ENCODE results near the gene TIMP1.

The TIMP1 gene

GRCh38 chrX:47562615-47563243 is 19.5 kb upstream of the TIMP1 start:
- Histone ChIP-seq H3K4me3 (ENCODE audit: insufficient read depth, low read depth, low read length, poor library complexity, severe bottlenecking) (no peak overlapping the region), H3K36me3 (ENCODE audit: control insufficient read depth, insufficient read depth, low read length) (peaks cover 31% of the 10 kb centered on the region)
- DNase-seq, result no peak

GRCh38 chrX:47563801-47564315 is 18.4 kb upstream of the TIMP1 start:
- no peak for DNase-seq
- Histone ChIP-seq H3K27me3 (replicated peaks; ENCODE audit: control insufficient read depth, insufficient read depth, low read length, poor library complexity, severe bottlenecking) (no peaks in the 10 kb centered on the region), H3K27ac (ENCODE audit: insufficient read depth, low read length, poor library complexity, severe bottlenecking) (no peak overlapping the region), H3K9me3 (ENCODE audit: control insufficient read depth, low read length) (no peaks in the 10 kb centered on the region), H3K4me3 (ENCODE audit: insufficient read depth, low read depth, low read length, poor library complexity, severe bottlenecking) (no peak overlapping the region), H3K4me1 (ENCODE audit: control insufficient read depth, insufficient read depth, low read length, poor library complexity, severe bottlenecking) (peaks cover 9% of the 10 kb centered on the region), H3K36me3 (ENCODE audit: control insufficient read depth, insufficient read depth, low read length) (peaks cover 40% of the 10 kb centered on the region)

More at GRCh38 chrX:47562615-47563243, 19.5 kb upstream of the TIMP1 start:
- Histone ChIP-seq H3K4me1 (ENCODE audit: control insufficient read depth, insufficient read depth, low read length, poor library complexity, severe bottlenecking) (peaks cover 9% of the 10 kb centered on the region), H3K9me3 (ENCODE audit: control insufficient read depth, low read length) (no peaks in the 10 kb centered on the region), H3K27ac (ENCODE audit: insufficient read depth, low read length, poor library complexity, severe bottlenecking) (no peak overlapping the region), H3K27me3 (replicated peaks; ENCODE audit: control insufficient read depth, insufficient read depth, low read length, poor library complexity, severe bottlenecking) (no peaks in the 10 kb centered on the region)

- Histone ChIP-seq H3K4me3 (ENCODE audit: insufficient read depth, low read depth, low read length, poor library complexity, severe bottlenecking) (no peak overlapping the region), H3K9me3 (ENCODE audit: control insufficient read depth, low read length) (no peaks in the 10 kb centered on the region), H3K27me3 (replicated peaks; ENCODE audit: control insufficient read depth, insufficient read depth, low read length, poor library complexity, severe bottlenecking) (no peaks in the 10 kb centered on the region), H3K27ac (ENCODE audit: insufficient read depth, low read length, poor library complexity, severe bottlenecking) (no peak overlapping the region), H3K4me1 (ENCODE audit: control insufficient read depth, insufficient read depth, low read length, poor library complexity, severe bottlenecking) (peaks cover 9% of the 10 kb centered on the region), H3K36me3 (ENCODE audit: control insufficient read depth, insufficient read depth, low read length) (peaks cover 44% of the 10 kb centered on the region)
- no peak for DNase-seq
Measured at GRCh38 chrX:47564438-47565085, 17.7 kb upstream of the TIMP1 start.

- Histone ChIP-seq H3K4me3 (ENCODE audit: insufficient read depth, low read depth, low read length, poor library complexity, severe bottlenecking) (no peak overlapping the region), H3K27me3 (replicated peaks; ENCODE audit: control insufficient read depth, insufficient read depth, low read length, poor library complexity, severe bottlenecking) (no peaks in the 10 kb centered on the region), H3K36me3 (ENCODE audit: control insufficient read depth, insufficient read depth, low read length) (peaks cover 59% of the 10 kb centered on the region), H3K4me1 (ENCODE audit: control insufficient read depth, insufficient read depth, low read length, poor library complexity, severe bottlenecking) (peaks cover 9% of the 10 kb centered on the region), H3K9me3 (ENCODE audit: control insufficient read depth, low read length) (no peaks in the 10 kb centered on the region), H3K27ac (ENCODE audit: insufficient read depth, low read length, poor library complexity, severe bottlenecking) (no peak overlapping the region)
- no peak for DNase-seq
Measured at GRCh38 chrX:47566841-47567240, 15.4 kb upstream of the TIMP1 start.

GRCh38 chrX:47568656-47569295 is 13.5 kb upstream of the TIMP1 start:
- Histone ChIP-seq H3K36me3 (ENCODE audit: control insufficient read depth, insufficient read depth, low read length) (peaks cover 58% of the 10 kb centered on the region), H3K27ac (ENCODE audit: insufficient read depth, low read length, poor library complexity, severe bottlenecking) (no peak overlapping the region), H3K9me3 (ENCODE audit: control insufficient read depth, low read length) (no peaks in the 10 kb centered on the region), H3K4me1 (ENCODE audit: control insufficient read depth, insufficient read depth, low read length, poor library complexity, severe bottlenecking) (peaks cover 4% of the 10 kb centered on the region), H3K4me3 (ENCODE audit: insufficient read depth, low read depth, low read length, poor library complexity, severe bottlenecking) (no peak overlapping the region), H3K27me3 (replicated peaks; ENCODE audit: control insufficient read depth, insufficient read depth, low read length, poor library complexity, severe bottlenecking) (no peaks in the 10 kb centered on the region)
- DNase-seq, result peak in 2 of 3 donors; percentile 8 to 24

- no peaks in the 10 kb centered on the region for H3K4me1 ChIP-seq (ENCODE audit: control insufficient read depth, insufficient read depth, low read length, poor library complexity, severe bottlenecking)
Measured at GRCh38 chrX:47570794-47571193, 11.4 kb upstream of the TIMP1 start.

GRCh38 chrX:47571215-47571614 is 11.0 kb upstream of the TIMP1 start:
- no peak for DNase-seq
- Histone ChIP-seq H3K4me3 (ENCODE audit: insufficient read depth, low read depth, low read length, poor library complexity, severe bottlenecking) (no peak overlapping the region), H3K9me3 (ENCODE audit: control insufficient read depth, low read length) (no peaks in the 10 kb centered on the region), H3K36me3 (ENCODE audit: control insufficient read depth, insufficient read depth, low read length) (peaks cover 44% of the 10 kb centered on the region), H3K27ac (ENCODE audit: insufficient read depth, low read length, poor library complexity, severe bottlenecking) (no peak overlapping the region), H3K4me1 (ENCODE audit: control insufficient read depth, insufficient read depth, low read length, poor library complexity, severe bottlenecking) (no peaks in the 10 kb centered on the region), H3K27me3 (replicated peaks; ENCODE audit: control insufficient read depth, insufficient read depth, low read length, poor library complexity, severe bottlenecking) (no peaks in the 10 kb centered on the region)

More at GRCh38 chrX:47570794-47571193, 11.4 kb upstream of the TIMP1 start:
- H3K9me3 ChIP-seq (ENCODE audit: control insufficient read depth, low read length), result no peaks in the 10 kb centered on the region
- no peak for DNase-seq
- peaks cover 45% of the 10 kb centered on the region for H3K36me3 ChIP-seq (ENCODE audit: control insufficient read depth, insufficient read depth, low read length)
- H3K27me3 ChIP-seq (replicated peaks; ENCODE audit: control insufficient read depth, insufficient read depth, low read length, poor library complexity, severe bottlenecking), result no peaks in the 10 kb centered on the region
- no peak overlapping the region for H3K4me3 ChIP-seq (ENCODE audit: insufficient read depth, low read depth, low read length, poor library complexity, severe bottlenecking)
- H3K27ac ChIP-seq (ENCODE audit: insufficient read depth, low read length, poor library complexity, severe bottlenecking), result no peak overlapping the region

- H3K9me3 ChIP-seq (ENCODE audit: control insufficient read depth, low read length), result no peaks in the 10 kb centered on the region
- no peak for DNase-seq
- peaks cover 37% of the 10 kb centered on the region for H3K36me3 ChIP-seq (ENCODE audit: control insufficient read depth, insufficient read depth, low read length)
- no peak overlapping the region for H3K4me3 ChIP-seq (ENCODE audit: insufficient read depth, low read depth, low read length, poor library complexity, severe bottlenecking)
- no peak overlapping the region for H3K27ac ChIP-seq (ENCODE audit: insufficient read depth, low read length, poor library complexity, severe bottlenecking)
- H3K4me1 ChIP-seq (ENCODE audit: control insufficient read depth, insufficient read depth, low read length, poor library complexity, severe bottlenecking), result no peaks in the 10 kb centered on the region
- no peaks in the 10 kb centered on the region for H3K27me3 ChIP-seq (replicated peaks; ENCODE audit: control insufficient read depth, insufficient read depth, low read length, poor library complexity, severe bottlenecking)
Measured at GRCh38 chrX:47571896-47572295, 10.3 kb upstream of the TIMP1 start.

- no peak overlapping the region for H3K27ac ChIP-seq (ENCODE audit: insufficient read depth, low read length, poor library complexity, severe bottlenecking)
- H3K9me3 ChIP-seq (ENCODE audit: control insufficient read depth, low read length), result no peaks in the 10 kb centered on the region
- peaks cover 28% of the 10 kb centered on the region for H3K36me3 ChIP-seq (ENCODE audit: control insufficient read depth, insufficient read depth, low read length)
- no peak for DNase-seq
- H3K4me1 ChIP-seq (ENCODE audit: control insufficient read depth, insufficient read depth, low read length, poor library complexity, severe bottlenecking), result no peaks in the 10 kb centered on the region
- H3K27me3 ChIP-seq (replicated peaks; ENCODE audit: control insufficient read depth, insufficient read depth, low read length, poor library complexity, severe bottlenecking), result no peaks in the 10 kb centered on the region
- no peak overlapping the region for H3K4me3 ChIP-seq (ENCODE audit: insufficient read depth, low read depth, low read length, poor library complexity, severe bottlenecking)
Measured at GRCh38 chrX:47572773-47573340, 9.4 kb upstream of the TIMP1 start.

Data from effector memory CD4-positive, alpha-beta T cell (primary cell).